ENCODE data around the gene ARVCF.
A peak's percentile ranks its signal among the peaks of the same experiment; 100 is the strongest.

ARVCF gene, protein sequence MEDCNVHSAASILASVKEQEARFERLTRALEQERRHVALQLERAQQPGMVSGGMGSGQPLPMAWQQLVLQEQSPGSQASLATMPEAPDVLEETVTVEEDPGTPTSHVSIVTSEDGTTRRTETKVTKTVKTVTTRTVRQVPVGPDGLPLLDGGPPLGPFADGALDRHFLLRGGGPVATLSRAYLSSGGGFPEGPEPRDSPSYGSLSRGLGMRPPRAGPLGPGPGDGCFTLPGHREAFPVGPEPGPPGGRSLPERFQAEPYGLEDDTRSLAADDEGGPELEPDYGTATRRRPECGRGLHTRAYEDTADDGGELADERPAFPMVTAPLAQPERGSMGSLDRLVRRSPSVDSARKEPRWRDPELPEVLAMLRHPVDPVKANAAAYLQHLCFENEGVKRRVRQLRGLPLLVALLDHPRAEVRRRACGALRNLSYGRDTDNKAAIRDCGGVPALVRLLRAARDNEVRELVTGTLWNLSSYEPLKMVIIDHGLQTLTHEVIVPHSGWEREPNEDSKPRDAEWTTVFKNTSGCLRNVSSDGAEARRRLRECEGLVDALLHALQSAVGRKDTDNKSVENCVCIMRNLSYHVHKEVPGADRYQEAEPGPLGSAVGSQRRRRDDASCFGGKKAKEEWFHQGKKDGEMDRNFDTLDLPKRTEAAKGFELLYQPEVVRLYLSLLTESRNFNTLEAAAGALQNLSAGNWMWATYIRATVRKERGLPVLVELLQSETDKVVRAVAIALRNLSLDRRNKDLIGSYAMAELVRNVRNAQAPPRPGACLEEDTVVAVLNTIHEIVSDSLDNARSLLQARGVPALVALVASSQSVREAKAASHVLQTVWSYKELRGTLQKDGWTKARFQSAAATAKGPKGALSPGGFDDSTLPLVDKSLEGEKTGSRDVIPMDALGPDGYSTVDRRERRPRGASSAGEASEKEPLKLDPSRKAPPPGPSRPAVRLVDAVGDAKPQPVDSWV

DNA sequence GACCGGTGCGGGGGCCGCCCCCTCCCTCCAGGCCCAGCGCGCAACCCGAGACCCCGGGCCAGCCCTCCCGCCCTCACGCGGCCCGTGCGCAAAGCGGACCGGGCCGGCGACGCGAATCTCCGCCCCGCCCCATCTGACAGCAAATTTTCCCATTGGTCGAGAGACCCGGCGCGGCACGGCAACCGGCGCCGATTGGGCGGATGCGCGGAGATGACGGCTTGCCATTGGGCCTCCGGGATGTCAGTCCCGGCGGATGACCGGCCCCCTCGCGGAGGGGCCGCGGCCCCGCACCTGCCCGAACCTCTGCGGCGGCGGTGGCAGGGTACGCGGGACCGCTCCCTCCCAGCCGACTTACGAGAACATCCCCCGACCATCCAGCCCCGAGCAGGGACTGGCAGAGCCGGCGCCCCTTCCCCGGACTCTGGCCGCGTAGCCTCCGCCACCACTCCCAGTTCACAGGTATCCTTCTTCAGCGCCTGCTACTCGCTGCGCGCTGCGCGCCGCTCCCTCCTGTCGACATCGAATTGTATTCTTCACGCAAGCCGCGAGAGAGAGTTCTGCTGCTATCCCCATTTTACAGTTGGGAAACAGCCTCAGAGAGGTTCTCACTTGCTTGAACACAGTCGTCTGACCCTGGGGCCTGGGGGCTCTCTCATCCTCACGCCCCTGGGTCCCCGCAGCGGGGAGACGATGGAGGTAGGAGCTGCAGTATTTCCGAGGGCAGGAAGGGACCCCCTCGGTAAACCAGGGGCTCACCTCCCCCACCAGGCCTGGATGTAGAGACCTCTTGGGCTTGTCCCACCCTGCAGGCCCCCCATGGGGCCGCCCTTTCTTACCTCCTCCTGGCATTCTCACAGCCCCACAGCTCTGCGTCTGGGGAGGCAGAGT, at the start of gene ARVCF:
Gene ARVCF, minus strand, starts transcription at position 90 of the 888 bp plus-strand sequence. CDS start 26,029 bp downstream, outside the sequence.
- H3K4me1 ChIP-seq (ENCODE audit: insufficient read depth, low read length, severe bottlenecking) = peaks cover 25% of the 10 kb centered on the region
- no peaks in the 10 kb centered on the region for H3K36me3 ChIP-seq (ENCODE audit: insufficient read depth, low read length)
- TF ChIP-seq, protein P1, sequence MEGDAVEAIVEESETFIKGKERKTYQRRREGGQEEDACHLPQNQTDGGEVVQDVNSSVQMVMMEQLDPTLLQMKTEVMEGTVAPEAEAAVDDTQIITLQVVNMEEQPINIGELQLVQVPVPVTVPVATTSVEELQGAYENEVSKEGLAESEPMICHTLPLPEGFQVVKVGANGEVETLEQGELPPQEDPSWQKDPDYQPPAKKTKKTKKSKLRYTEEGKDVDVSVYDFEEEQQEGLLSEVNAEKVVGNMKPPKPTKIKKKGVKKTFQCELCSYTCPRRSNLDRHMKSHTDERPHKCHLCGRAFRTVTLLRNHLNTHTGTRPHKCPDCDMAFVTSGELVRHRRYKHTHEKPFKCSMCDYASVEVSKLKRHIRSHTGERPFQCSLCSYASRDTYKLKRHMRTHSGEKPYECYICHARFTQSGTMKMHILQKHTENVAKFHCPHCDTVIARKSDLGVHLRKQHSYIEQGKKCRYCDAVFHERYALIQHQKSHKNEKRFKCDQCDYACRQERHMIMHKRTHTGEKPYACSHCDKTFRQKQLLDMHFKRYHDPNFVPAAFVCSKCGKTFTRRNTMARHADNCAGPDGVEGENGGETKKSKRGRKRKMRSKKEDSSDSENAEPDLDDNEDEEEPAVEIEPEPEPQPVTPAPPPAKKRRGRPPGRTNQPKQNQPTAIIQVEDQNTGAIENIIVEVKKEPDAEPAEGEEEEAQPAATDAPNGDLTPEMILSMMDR (IDR thresholded peaks at IDR 0.05; ENCODE audit: low read length) = no peak
- TF ChIP-seq EZH2 (IDR thresholded peaks at IDR 0.05; ENCODE audit: borderline replicate concordance, low read length) = no peak
- H2AFZ ChIP-seq (ENCODE audit: low read length) = peak within 1 kb of the TSS; percentile 67; the same call in 1 of the 2 replicates
- H4K20me1 ChIP-seq (ENCODE audit: insufficient read depth, low read length) = no peaks in the 10 kb centered on the region
- peaks cover 5% of the 10 kb centered on the region; the same call in 1 of the 2 replicates for H3K79me2 ChIP-seq (ENCODE audit: insufficient read depth, low read length)
- H3K9ac ChIP-seq (ENCODE audit: low read length) = peak within 1 kb of the TSS; percentile 66
- peak within 1 kb of the TSS; percentile 85 for H3K4me3 ChIP-seq (ENCODE audit: low read depth, low read length, poor library complexity, severe bottlenecking)
- peak within 1 kb of the TSS; percentile 71 for H3K4me2 ChIP-seq (ENCODE audit: low read length)
- no peaks in the 10 kb centered on the region for H3K9me2 ChIP-seq (ENCODE audit: low read depth, low read length)
- no peak within 1 kb of the TSS for H3K27ac ChIP-seq (ENCODE audit: low read depth, low read length, poor library complexity, severe bottlenecking)
- no peaks in the 10 kb centered on the region for H3F3A ChIP-seq (ENCODE audit: insufficient read depth, low read length)
- no peaks in the 10 kb centered on the region for H3K9me3 ChIP-seq (ENCODE audit: low read length)
- 0 out of 2 replicates have a peak, but pooled peaks cover 3% of the 10 kb centered on the region for H3K27me3 ChIP-seq (ENCODE audit: insufficient read depth, low read length)

DNA sequence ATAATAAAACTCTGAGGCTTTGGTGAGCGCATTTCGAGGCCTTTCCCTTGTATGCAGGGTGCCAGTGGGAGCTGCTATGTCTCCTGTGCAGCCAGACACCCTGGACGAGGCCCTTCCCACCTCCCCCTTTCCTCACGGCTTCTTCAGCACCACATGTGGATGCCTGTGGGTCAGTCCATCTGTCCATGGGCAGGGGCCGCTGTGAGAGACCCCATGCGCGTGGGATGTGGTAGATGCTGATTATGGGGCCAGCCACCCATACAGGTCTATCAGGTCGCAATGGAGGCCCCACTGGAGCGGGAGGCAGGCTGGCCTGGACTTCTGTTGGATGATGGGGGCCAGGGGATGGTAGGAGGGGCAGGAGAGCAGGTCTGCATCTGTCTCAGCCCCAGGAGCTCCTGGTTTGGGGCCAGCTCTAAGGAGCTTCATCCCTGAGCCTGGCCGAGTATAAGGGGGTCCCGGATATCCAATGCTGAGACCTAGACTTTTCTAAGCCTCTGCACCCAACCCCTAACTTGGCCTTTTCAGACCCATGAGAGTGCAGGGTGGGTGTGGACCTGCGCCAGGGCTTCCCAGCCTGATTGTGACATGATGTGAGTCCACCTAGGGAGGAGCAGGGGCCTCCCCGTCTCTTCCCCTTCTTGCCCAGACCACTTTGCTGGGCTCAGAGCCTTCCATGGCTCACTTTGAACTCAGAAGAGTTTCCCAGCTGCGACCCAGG, 49.4 kb upstream of the ARVCF start:
- no peaks in the 10 kb centered on the region for H4K20me1 ChIP-seq (ENCODE audit: insufficient read depth, low read length)
- H3F3A ChIP-seq (ENCODE audit: insufficient read depth, low read length) = no peaks in the 10 kb centered on the region
- H3K79me2 ChIP-seq (ENCODE audit: insufficient read depth, low read length) = no peaks in the 10 kb centered on the region
- TF ChIP-seq EZH2 (IDR thresholded peaks at IDR 0.05; ENCODE audit: borderline replicate concordance, low read length) = no peak
- TF ChIP-seq, protein P1 (IDR thresholded peaks at IDR 0.05; ENCODE audit: low read length) = no peak
- H3K9me3 ChIP-seq (ENCODE audit: low read length) = no peaks in the 10 kb centered on the region
- no peak overlapping the region for H3K27ac ChIP-seq (ENCODE audit: low read depth, low read length, poor library complexity, severe bottlenecking)
- peaks cover 10% of the 10 kb centered on the region; the same call in 1 of the 2 replicates for H3K36me3 ChIP-seq (ENCODE audit: insufficient read depth, low read length)
- H3K4me2 ChIP-seq (ENCODE audit: low read length) = no peak overlapping the region
- no peak overlapping the region for H3K4me3 ChIP-seq (ENCODE audit: low read depth, low read length, poor library complexity, severe bottlenecking)
- H3K27me3 ChIP-seq (ENCODE audit: insufficient read depth, low read length) = no peaks in the 10 kb centered on the region
- H3K4me1 ChIP-seq (ENCODE audit: insufficient read depth, low read length, severe bottlenecking) = no peaks in the 10 kb centered on the region
- no peak overlapping the region for H3K9ac ChIP-seq (ENCODE audit: low read length)
- no peak overlapping the region for H2AFZ ChIP-seq (ENCODE audit: low read length)
- no peaks in the 10 kb centered on the region for H3K9me2 ChIP-seq (ENCODE audit: low read depth, low read length)

Data from OCI-LY1 (cell line).